Activated CD8-positive, alpha-beta memory T cell treated with anti-CD3 and anti-CD28 coated beads, Interleukin-2, amount 50 U/mL, for 48 hours (primary cell): ENCODE results near the gene STRADB.
"Not testable (repeated sequence)": the region's sequence is repeated elsewhere in the genome, so short reads cannot be mapped to it uniquely, and the experiment has no call there.

Experiments
- DNase-seq: peaks from one replicate; pipeline ENCODE4 v3.0.0-alpha.2; 2020

Gene STRADB

GRCh38 chr2:201451292-201452057 lies at the start of gene STRADB, which contains the start of gene TRAK2:
Gene STRADB (plus strand): TSS chr2:201451740. CDS start chr2:201454841, 3,101 bp downstream.
Gene TRAK2 (minus strand): TSS chr2:201451458. CDS start chr2:201420507, 30,951 bp downstream.
- peak; percentile 95 for DNase-seq

- DNase-seq = no peak
These were observed 49.7 kb upstream of the STRADB start for GRCh38 chr2:201401815-201402214.

- no peak for DNase-seq
These were observed 48.6 kb upstream of the STRADB start for GRCh38 chr2:201402651-201403562.

- DNase-seq = no peak
These were observed 47.7 kb upstream of the STRADB start for GRCh38 chr2:201403880-201404279.

- DNase-seq = no peak
These were observed 46.8 kb upstream of the STRADB start for GRCh38 chr2:201404699-201405280.

- DNase-seq = no peak
These were observed 45.4 kb upstream of the STRADB start for GRCh38 chr2:201406077-201406662.

- no peak for DNase-seq
These were observed 44.3 kb upstream of the STRADB start for GRCh38 chr2:201407265-201407664.

- no peak for DNase-seq
These were observed 42.6 kb upstream of the STRADB start for GRCh38 chr2:201408931-201409330.

GRCh38 chr2:201411421-201411820 lies 40.1 kb upstream of the STRADB start:
- no peak for DNase-seq

- no peak for DNase-seq
These were observed 38.4 kb upstream of the STRADB start for GRCh38 chr2:201413143-201413542.

GRCh38 chr2:201413552-201413951 lies 38.0 kb upstream of the STRADB start:
- DNase-seq = no peak

GRCh38 chr2:201414099-201415023 lies 37.2 kb upstream of the STRADB start:
- DNase-seq = no peak

GRCh38 chr2:201415149-201415548 lies 36.4 kb upstream of the STRADB start:
- DNase-seq = no peak

GRCh38 chr2:201419057-201419635 lies 32.4 kb upstream of the STRADB start:
- DNase-seq = no peak

GRCh38 chr2:201419986-201420385 lies 31.6 kb upstream of the STRADB start:
- no peak for DNase-seq

GRCh38 chr2:201420442-201421113 lies 31.0 kb upstream of the STRADB start:
- no peak for DNase-seq

GRCh38 chr2:201425952-201426351 lies 25.6 kb upstream of the STRADB start:
- no peak for DNase-seq

- not testable (repeated sequence) for DNase-seq
These were observed 23.2 kb upstream of the STRADB start for GRCh38 chr2:201428366-201428765.

- not testable (repeated sequence) for DNase-seq
These were observed 21.7 kb upstream of the STRADB start for GRCh38 chr2:201429835-201430234.

- DNase-seq = not testable (repeated sequence)
These were observed 21.2 kb upstream of the STRADB start for GRCh38 chr2:201430322-201430721.

GRCh38 chr2:201430839-201431238 lies 20.7 kb upstream of the STRADB start:
- no peak for DNase-seq
